Activated T-helper 1 cell treated with anti-CD3 and anti-CD28 coated beads, Interleukin-2, amount 50 U/mL, for 16 hours (primary cell): ENCODE measurements around the gene S100A7A.
"Not testable (repeated sequence)": the region's sequence is repeated elsewhere in the genome, so short reads cannot be mapped to it uniquely, and the experiment has no call there.

ENCODE experiments used
- DNase-seq, 2 donors: peaks; one replicate each; pipeline ENCODE4 v3.0.0-alpha.2; 2020; ENCODE audit warnings: low read depth in 1 of 2, low spot score in 1 of 2

S100A7A gene

GRCh38 chr1:153395136-153395685 is 21.1 kb upstream of the S100A7A start:
- DNase-seq, result no peak

- no peak for DNase-seq
Observed at GRCh38 chr1:153395776-153396175, 20.5 kb upstream of the S100A7A start.

GRCh38 chr1:153396461-153396860 is 19.9 kb upstream of the S100A7A start:
- no peak for DNase-seq

GRCh38 chr1:153397051-153397923 is 19.0 kb upstream of the S100A7A start:
- DNase-seq, result no peak

- DNase-seq, result no peak
Observed at GRCh38 chr1:153397924-153398651, 18.2 kb upstream of the S100A7A start.

GRCh38 chr1:153399401-153400055 is 16.8 kb upstream of the S100A7A start:
- DNase-seq, result no peak

- DNase-seq, result no peak
Observed at GRCh38 chr1:153400244-153400643, 16.1 kb upstream of the S100A7A start.

- no peak for DNase-seq
Observed at GRCh38 chr1:153401461-153401860, 14.9 kb upstream of the S100A7A start.

- no peak for DNase-seq
Observed at GRCh38 chr1:153402226-153402625, 14.1 kb upstream of the S100A7A start.

GRCh38 chr1:153403421-153404085 is 12.8 kb upstream of the S100A7A start:
- no peak for DNase-seq

- DNase-seq, result no peak
Observed at GRCh38 chr1:153404086-153404635, 12.2 kb upstream of the S100A7A start.

- peak; percentile 20 to 21 for DNase-seq
Observed at GRCh38 chr1:153404768-153405167, 11.6 kb upstream of the S100A7A start.

GRCh38 chr1:153405825-153406599 is 10.3 kb upstream of the S100A7A start:
- not testable (repeated sequence) for DNase-seq

GRCh38 chr1:153407274-153407673 is 9.0 kb upstream of the S100A7A start:
- DNase-seq, result not testable (repeated sequence)

- DNase-seq, result not testable (repeated sequence)
Observed at GRCh38 chr1:153413961-153414360, 2.4 kb upstream of the S100A7A start.

GRCh38 chr1:153417136-153417888 is 992 bp downstream of the S100A7A start:
- no peak for DNase-seq

GRCh38 chr1:153418758-153419435 is 2.6 kb downstream of the S100A7A start:
- DNase-seq, result not testable (repeated sequence)

- not testable (repeated sequence) for DNase-seq
Observed at GRCh38 chr1:153419436-153419793, 3.1 kb downstream of the S100A7A start.

GRCh38 chr1:153420306-153420705 is 4.0 kb downstream of the S100A7A start:
- DNase-seq, result no peak
